HL-60 (cell line): Measurements from ENCODE around the gene RNF214.

Experiments used
- CTCF ChIP-seq: IDR thresholded peaks from one replicate; pipeline ENCODE4 v1.5.1; 2011; ENCODE audit warnings: low read length, control low read depth, inconsistent platforms; ENCODE audit not compliant: insufficient read depth
- REST ChIP-seq: IDR thresholded peaks from 2 replicates; pipeline ENCODE4 v1.6.1; 2012; ENCODE audit warnings: low read depth; ENCODE audit not compliant: insufficient replicate concordance

GRCh38 chr11:117194267-117194666 is 38.2 kb upstream of the RNF214 start:
- TF ChIP-seq CTCF (no peak), REST (no peak)
